K562 (cell line): ENCODE results near the gene ASB10. TPM values are rescaled to one million over a fixed set of nuclear protein-coding genes. Genes with fewer than 3 reads are reported as not detected.

Source experiments
- BRD9 ChIP-seq: fragments of 450-650 bp; IDR thresholded peaks from 2 replicates; pipeline ENCODE4 v1.6.1; 2018; ENCODE audit warnings: low read depth; ENCODE audit not compliant: partially characterized antibody
- CEBPB ChIP-seq: fragments of 450-650 bp; IDR thresholded peaks from 2 replicates; pipeline ENCODE4 v1.6.1; 2016; ENCODE audit warnings: missing genetic modification characterization, missing compliant biosample characterization
- PTRF ChIP-seq: fragments of 450-650 bp; IDR thresholded peaks from 2 replicates; pipeline ENCODE4 v1.6.1; 2016; ENCODE audit warnings: mild to moderate bottlenecking, missing genetic modification characterization, missing compliant biosample characterization
- RAD21 ChIP-seq, 2 experiments: fragments of 250-450 bp in 1 of 2; fragments of 450-650 bp in 1 of 2; sonication (Bioruptor Pico) in 1 of 2; formaldehyde crosslinking in 1 of 2; IDR thresholded peaks in 1 of 2; conservative IDR thresholded peaks in 1 of 2; 2 replicates each; pipeline versions ENCODE4 v1.4.0 to v1.8.0; 2020 to 2022; ENCODE audit warnings: mild to moderate bottlenecking in 2 of 2, moderate library complexity in 1 of 2
- polyA plus RNA-seq, 8 experiments: library from polyadenylated mRNA; depleted of rRNA in 4 of 8; stranded (reverse) in 5 of 8; unstranded in 3 of 8; fragments of >200 nt; fragmentation: Nextera tagmentation in 2 of 8; fragmentation: Illumina TruSeq in 1 of 8; extraction: Ambion mirVana in 2 of 8; extraction: Trizol in 1 of 8; gene quantifications; 2 replicates each; pipeline versions ENCODE4 v1.2.1 to v1.2.3, GENCODE V29; 2011 to 2014; ENCODE audit warnings: inconsistent platforms in 1 of 8, missing spikeins in 1 of 8
- total RNA-seq, 7 experiments: library from RNA; depleted of rRNA in 6 of 7; stranded (reverse); fragments of >200 nt in 6 of 7; fragmentation: Illumina TruSeq in 2 of 7; extraction: Trizol in 2 of 7; gene quantifications; 2 replicates each; pipeline versions ENCODE4 v1.2.1 to v1.2.3, GENCODE V29; 2011 to 2021; ENCODE audit warnings: low replicate concordance in 1 of 7
- TF ChIP-seq, protein P1 (sequence below), 3 experiments: IDR thresholded peaks in 2 of 3; conservative IDR thresholded peaks in 1 of 3; 2 replicates each; pipeline ENCODE4 v1.5.1; 2011 to 2012; ENCODE audit warnings: low read length in 3 of 3, mild to moderate bottlenecking in 3 of 3, control low read depth in 2 of 3, improper control_type of control experiment in 1 of 3, inconsistent platforms in 1 of 3, low read depth in 1 of 3, mixed read lengths in 1 of 3, moderate library complexity in 1 of 3; ENCODE audit not compliant: insufficient read depth in 2 of 3
- TF ChIP-seq, protein P2 (sequence below): IDR thresholded peaks from 2 replicates; pipeline ENCODE4 v1.6.1; 2011; ENCODE audit warnings: borderline replicate concordance, low read depth, mild to moderate bottlenecking, moderate library complexity, low read length; ENCODE audit not compliant: insufficient read depth, poor library complexity, severe bottlenecking
- TF ChIP-seq, protein P3 (sequence below): sonication (generic); formaldehyde crosslinking; IDR thresholded peaks from 2 replicates; pipeline ENCODE4 v1.9.0; 2022; ENCODE audit warnings: mild to moderate bottlenecking, missing genetic modification reagents
- TF ChIP-seq, protein P4 (sequence below): fragments of 450-650 bp; formaldehyde crosslinking; IDR thresholded peaks from 2 replicates; pipeline ENCODE4 v1.4.0; 2020; ENCODE audit warnings: mild to moderate bottlenecking, mixed read lengths

ASB10 gene
- total and polyA plus RNA-seq, 9 of the 15 experiments (the other 6 are each of a cell fraction or from before 2014, with no cell fraction given): not detected

DNA sequence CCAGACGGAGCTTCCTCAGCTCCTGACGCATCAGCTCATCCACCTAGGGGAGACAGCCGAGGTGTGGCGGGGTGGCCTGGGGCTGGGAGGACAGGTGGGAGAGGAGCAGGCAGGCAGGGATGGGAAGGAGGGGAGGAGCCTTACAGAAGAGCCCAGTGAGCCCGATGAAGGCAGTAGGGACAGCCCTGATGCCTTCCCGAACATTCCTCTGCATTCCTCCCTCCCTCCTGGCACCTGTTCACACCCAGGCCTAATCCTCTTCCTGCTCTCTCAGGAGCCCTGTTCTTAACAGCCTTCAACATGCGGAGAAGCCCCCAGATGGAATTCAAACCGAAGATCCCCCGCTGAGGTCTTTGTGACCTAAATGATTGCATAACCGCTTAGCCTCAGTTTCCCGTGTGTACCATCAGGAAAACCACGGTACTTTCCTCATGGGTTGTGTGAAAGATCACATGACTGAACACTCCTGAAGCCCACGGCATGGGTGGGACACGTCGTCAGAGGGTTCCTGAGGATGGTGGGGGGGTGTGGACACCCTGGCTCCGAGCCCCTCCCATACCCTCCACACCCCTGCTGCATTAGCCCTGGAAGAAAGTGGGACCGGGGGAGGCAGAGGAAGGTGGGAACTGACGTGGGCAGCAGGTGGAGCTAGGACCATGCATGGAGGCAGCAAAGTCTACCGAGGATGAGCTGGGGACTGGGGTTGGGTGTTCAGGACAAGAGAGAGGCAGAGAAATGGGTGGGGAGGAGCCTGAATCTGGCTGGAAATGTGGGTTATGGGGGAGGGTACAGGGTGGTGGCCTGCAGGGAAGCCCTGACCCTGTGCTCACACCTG, 8.8 kb upstream of the ASB10 start (continued):
- TF ChIP-seq BRD9: no peak
- TF ChIP-seq, protein P1, sequence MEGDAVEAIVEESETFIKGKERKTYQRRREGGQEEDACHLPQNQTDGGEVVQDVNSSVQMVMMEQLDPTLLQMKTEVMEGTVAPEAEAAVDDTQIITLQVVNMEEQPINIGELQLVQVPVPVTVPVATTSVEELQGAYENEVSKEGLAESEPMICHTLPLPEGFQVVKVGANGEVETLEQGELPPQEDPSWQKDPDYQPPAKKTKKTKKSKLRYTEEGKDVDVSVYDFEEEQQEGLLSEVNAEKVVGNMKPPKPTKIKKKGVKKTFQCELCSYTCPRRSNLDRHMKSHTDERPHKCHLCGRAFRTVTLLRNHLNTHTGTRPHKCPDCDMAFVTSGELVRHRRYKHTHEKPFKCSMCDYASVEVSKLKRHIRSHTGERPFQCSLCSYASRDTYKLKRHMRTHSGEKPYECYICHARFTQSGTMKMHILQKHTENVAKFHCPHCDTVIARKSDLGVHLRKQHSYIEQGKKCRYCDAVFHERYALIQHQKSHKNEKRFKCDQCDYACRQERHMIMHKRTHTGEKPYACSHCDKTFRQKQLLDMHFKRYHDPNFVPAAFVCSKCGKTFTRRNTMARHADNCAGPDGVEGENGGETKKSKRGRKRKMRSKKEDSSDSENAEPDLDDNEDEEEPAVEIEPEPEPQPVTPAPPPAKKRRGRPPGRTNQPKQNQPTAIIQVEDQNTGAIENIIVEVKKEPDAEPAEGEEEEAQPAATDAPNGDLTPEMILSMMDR (IDR thresholded peaks at IDR 0.05 in 2 of 3, conservative IDR thresholded peaks at IDR 0.05 in 1 of 3; ENCODE audit: insufficient read depth in 2 of 3, low read depth in 1 of 3, low read length in 3 of 3): peak; percentile 8 to 23 (median 19); a peak in 1 of 6 replicates
- TF ChIP-seq, protein P2, sequence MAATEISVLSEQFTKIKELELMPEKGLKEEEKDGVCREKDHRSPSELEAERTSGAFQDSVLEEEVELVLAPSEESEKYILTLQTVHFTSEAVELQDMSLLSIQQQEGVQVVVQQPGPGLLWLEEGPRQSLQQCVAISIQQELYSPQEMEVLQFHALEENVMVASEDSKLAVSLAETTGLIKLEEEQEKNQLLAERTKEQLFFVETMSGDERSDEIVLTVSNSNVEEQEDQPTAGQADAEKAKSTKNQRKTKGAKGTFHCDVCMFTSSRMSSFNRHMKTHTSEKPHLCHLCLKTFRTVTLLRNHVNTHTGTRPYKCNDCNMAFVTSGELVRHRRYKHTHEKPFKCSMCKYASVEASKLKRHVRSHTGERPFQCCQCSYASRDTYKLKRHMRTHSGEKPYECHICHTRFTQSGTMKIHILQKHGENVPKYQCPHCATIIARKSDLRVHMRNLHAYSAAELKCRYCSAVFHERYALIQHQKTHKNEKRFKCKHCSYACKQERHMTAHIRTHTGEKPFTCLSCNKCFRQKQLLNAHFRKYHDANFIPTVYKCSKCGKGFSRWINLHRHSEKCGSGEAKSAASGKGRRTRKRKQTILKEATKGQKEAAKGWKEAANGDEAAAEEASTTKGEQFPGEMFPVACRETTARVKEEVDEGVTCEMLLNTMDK: no peak
- TF ChIP-seq, protein P3, sequence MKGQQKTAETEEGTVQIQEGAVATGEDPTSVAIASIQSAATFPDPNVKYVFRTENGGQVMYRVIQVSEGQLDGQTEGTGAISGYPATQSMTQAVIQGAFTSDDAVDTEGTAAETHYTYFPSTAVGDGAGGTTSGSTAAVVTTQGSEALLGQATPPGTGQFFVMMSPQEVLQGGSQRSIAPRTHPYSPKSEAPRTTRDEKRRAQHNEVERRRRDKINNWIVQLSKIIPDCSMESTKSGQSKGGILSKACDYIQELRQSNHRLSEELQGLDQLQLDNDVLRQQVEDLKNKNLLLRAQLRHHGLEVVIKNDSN (CRISPR knock-in tag): 0 out of 2 replicates have a peak, but pooled peaks have one; percentile 21
- no peak for TF ChIP-seq PTRF
- peak in 1 of 2 experiments; percentile 36; a peak in 2 of 4 replicates for TF ChIP-seq RAD21 (CRISPR knock-in tag; conservative IDR thresholded peaks at IDR 0.05 in 1 of 2, IDR thresholded peaks at IDR 0.05 in 1 of 2)
- TF ChIP-seq, protein P4, sequence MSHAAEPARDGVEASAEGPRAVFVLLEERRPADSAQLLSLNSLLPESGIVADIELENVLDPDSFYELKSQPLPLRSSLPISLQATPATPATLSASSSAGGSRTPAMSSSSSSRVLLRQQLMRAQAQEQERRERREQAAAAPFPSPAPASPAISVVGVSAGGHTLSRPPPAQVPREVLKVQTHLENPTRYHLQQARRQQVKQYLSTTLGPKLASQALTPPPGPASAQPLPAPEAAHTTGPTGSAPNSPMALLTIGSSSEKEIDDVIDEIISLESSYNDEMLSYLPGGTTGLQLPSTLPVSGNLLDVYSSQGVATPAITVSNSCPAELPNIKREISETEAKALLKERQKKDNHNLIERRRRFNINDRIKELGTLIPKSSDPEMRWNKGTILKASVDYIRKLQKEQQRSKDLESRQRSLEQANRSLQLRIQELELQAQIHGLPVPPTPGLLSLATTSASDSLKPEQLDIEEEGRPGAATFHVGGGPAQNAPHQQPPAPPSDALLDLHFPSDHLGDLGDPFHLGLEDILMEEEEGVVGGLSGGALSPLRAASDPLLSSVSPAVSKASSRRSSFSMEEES (CRISPR knock-in tag): peak; percentile 52
- TF ChIP-seq CEBPB: peak; percentile 42; the same call in 1 of the 2 replicates
